OCI-LY3 (cell line): ENCODE results near the gene BCKDK.

Source experiments
- EZH2phosphoT487 ChIP-seq: fragments of 200-600 bp; shearing (Covaris generic); IDR thresholded peaks from 2 replicates; pipeline ENCODE4 v1.6.1; 2018; ENCODE audit warnings: antibody characterized with exemption, mixed run types, low read depth
- TF ChIP-seq, protein P1 (sequence below): fragments of 200-600, 300-600 bp; sonication (generic); IDR thresholded peaks from 2 replicates; pipeline ENCODE4 v1.5.1; 2014; ENCODE audit warnings: antibody characterized with exemption, low read length, low read depth

DNA sequence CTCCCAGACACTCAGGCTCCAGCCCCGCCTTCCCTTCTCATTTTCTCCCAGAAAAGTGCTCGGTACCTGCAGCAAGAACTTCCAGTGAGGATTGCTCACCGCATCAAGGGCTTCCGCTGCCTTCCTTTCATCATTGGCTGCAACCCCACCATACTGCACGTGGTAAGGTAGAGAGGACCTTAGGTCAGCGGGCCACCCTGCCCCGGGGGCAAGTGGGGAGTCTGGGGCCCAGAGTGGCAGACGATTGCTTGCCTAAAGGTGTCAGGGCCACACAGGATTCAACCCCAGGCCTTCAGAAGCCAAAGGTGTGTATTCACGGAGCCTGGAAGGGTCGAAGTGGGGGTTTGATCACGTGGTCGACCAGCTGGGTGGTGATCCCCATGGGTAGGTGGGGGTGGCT, 1.4 kb downstream of the BCKDK start:
- TF ChIP-seq, protein P1, sequence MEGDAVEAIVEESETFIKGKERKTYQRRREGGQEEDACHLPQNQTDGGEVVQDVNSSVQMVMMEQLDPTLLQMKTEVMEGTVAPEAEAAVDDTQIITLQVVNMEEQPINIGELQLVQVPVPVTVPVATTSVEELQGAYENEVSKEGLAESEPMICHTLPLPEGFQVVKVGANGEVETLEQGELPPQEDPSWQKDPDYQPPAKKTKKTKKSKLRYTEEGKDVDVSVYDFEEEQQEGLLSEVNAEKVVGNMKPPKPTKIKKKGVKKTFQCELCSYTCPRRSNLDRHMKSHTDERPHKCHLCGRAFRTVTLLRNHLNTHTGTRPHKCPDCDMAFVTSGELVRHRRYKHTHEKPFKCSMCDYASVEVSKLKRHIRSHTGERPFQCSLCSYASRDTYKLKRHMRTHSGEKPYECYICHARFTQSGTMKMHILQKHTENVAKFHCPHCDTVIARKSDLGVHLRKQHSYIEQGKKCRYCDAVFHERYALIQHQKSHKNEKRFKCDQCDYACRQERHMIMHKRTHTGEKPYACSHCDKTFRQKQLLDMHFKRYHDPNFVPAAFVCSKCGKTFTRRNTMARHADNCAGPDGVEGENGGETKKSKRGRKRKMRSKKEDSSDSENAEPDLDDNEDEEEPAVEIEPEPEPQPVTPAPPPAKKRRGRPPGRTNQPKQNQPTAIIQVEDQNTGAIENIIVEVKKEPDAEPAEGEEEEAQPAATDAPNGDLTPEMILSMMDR, result no peak
- TF ChIP-seq EZH2phosphoT487, result no peak
